COLO668 (cell line): ENCODE measurements around the gene C17orf113.
"Not testable (repeated sequence)": the region's sequence is repeated elsewhere in the genome, so short reads cannot be mapped to it uniquely, and the experiment has no call there.

Experiments
- DNase-seq: peaks from one replicate; lab custom pipeline; 2025; ENCODE audit not compliant: unreplicated experiment; lab: John Stamatoyannopoulos, UW

C17orf113 gene

DNA sequence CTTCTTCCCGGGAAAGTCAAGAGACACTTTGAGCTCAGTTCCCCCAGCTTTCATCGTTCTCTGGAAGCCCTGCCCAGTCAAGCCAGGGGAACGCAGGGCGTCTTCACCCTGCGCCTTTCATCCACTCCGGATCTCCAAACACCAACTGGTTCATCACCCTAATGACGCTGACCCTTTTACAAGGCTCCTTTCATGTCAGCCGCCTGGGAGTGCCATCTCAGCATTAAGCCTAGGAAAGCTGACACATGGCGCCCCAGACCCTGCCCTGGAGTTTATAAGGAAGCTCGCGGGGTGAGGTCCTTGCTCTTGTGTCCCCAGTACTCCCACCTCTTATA lies 32.6 kb downstream of the C17orf113 start:
- DNase-seq: peak; percentile 33

DNA sequence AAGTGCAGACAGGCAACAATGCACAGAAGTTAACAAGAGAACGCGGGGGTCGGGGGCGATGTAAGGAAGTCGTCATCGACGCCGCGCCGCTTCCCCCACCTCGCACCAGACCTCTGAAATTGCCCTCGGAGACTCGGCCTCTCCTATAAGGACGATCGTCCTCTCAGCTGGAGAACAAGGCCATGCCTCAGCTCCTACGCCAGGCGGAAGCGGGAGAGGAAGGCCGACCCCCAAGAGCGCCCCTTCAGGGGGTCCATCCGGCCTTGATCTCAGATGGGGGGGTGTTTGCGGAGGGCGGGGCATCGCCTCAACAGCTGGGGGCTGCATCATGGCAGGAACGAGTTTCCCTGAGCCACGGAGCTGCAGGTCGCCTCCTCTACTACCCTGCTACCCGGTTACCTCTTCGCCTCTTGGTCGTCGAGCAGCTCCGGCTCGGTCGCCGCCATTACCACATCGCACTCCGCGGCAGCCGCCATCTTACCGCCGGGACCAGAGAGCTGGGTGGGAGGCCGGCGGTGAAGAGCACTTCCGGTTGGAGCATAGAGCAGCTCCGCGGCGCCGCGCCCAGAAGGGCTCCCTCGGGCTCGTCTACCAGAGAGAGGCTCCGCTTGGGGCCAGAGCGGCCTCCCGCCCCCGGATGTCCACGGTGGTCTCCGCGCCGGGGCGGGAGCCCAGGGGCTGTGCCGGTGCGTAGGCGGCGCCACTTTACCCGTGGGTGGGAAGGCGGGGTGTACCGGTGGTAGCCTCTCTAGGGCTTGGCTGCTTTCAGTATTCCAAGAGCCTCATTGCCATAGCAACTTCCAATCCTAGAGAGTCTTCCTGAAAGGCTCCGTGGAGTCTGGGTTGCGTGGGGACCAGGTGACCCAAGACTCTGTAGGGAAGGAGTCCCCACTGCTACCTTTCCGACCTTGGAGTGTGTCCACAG lies 33.2 kb downstream of the C17orf113 start, which contains the start of gene DNAJC7:
TSS of gene DNAJC7 (minus strand) at position 499 of the 925 bp plus-strand sequence. CDS start at position 476, 23 bp downstream.
- peak; percentile 89 for DNase-seq

DNA sequence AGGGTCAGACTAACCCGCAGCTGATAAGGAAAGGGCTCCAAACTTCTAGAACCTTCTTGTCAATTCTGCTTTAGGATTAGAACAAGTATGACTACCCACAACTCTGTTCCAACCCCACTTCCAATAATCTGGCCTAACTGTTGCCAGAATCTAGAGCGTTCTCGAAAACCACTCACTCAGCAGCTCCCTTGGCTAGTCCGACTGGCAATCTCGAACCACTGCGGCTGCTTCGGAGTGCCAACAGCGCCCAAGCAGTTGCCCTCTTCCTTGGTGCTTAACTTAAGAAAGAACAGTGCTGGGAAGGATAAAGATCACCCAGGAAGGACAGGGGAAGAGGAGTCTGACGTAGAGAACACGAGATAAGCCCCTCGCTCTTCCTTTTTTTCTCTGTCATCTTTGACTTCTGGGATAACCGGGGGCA lies 34.0 kb downstream of the C17orf113 start:
- peak; percentile 4 for DNase-seq

DNA sequence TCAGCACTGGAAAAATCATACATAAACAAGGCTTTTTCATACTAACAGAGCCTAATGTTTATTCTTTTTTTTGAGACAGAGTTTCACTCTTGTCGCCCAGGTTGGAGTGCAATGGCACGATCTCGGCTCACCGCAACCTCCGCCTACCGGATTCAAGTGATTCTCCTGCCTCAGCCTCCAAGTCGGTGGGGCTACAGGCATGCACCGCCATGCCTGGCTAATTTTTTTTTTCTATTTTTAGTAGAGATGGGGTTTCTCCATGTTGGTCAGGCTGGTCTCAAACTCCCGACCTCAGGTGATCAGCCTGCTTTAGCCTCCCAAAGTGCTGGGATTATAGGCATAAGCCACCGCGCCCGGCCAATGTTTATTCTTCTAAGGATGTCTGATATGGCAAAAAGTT lies 36.7 kb downstream of the C17orf113 start:
- DNase-seq: not testable (repeated sequence)

DNA sequence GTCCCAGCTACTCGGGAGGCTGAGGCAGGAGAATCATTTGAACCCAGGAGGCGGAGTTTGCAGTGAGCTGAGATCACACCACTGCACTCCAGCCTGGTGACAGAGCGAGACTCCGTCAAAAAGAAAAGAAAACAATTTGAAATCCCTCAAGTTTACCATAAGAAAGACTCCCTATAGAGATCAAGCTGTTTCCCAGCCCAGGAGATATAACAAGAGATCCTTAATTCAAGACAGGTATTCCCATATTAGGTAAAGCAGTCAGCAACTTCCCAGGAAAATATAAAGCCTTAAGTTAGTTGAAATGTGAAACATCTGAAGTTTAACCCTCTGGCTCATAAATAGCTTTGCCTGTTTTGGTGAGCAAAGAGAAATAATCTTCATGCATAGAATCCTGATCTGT lies 38.0 kb downstream of the C17orf113 start:
- not testable (repeated sequence) for DNase-seq

DNA sequence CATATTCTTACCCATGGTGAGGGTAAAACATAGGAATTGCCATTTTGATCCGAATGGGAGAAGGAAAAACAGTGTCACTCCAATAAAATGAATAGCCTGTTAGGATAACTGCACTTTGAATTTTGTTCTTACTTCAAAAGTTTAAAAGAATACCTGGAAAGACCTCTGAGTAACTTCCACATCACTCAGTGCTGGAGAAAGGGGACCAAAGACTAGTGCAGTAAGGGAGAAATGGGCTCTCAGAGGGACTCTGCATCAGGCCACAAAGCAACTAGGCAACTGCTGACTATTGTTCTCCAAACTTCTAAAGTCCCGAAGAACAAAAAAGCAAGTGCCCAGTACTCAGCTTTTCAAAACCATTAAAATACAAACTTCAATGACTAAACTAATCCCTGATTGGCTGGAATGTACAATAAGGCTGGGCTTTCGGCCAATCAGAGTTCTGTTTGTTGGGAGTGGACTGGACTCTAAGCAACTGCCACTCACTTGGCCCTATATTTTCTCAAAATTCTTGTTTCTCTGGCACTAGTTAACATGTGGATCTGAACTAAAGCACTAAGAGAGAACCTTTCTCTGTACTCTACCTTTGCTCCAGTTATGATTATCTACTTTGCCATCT lies 39.4 kb downstream of the C17orf113 start:
- no peak for DNase-seq

DNA sequence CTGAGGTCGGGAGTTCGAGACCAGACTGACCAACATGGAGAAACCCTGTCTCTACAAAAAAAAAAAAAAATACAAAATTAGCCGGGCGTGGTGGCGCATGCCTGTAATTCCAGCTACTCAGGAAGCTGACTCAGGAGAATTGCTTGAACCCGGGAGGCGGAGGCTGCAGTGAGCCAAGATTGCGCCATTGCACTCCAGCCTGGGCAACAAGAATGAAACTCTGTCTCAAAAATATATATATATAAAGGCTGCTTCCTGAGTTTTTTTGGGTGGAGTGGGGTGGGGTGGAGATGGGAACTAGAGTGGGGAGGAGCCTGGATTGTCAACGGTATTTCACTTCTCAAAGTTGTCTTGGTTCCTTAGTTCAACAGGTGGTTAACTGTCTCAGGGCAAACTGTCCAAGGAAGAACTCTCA lies 40.1 kb downstream of the C17orf113 start:
- DNase-seq: not testable (repeated sequence)

DNA sequence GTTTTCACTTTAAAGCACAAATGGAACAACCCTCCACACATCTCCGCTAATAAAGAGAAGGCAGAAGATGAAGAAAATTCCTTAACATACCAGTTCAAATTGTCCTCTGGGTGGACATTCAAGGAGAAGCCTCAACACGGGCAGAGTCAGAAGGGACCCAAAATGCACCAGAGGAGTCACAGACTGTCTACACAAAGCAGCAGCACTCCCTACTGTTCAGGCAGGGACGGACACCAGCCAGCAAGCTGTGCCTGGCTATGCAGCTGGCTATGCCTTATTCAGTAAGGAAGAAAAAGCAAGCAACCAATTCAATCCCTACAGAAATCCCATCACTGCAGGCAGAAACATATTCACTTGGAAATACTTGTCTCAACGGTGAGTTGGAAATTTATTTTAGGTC lies 41.2 kb downstream of the C17orf113 start:
- DNase-seq: no peak

DNA sequence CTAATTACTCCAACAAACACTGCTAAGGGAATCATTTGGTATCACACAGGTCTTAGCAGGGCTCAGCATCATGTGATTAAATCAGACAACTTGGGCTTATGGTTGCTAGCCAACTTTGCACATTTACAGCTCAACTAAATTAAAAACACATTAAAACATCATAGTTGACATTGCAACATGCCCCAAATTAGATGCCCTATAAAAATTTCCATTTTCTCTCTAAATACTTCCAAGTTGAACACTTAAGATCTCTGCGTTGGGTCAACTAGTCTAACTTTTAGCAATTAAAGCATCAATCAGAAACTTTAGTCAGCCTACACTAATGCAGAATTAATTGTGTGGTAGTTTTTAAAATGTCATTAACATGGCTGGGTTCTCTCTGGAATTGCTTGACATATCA lies 45.2 kb downstream of the C17orf113 start:
- DNase-seq: no peak

DNA sequence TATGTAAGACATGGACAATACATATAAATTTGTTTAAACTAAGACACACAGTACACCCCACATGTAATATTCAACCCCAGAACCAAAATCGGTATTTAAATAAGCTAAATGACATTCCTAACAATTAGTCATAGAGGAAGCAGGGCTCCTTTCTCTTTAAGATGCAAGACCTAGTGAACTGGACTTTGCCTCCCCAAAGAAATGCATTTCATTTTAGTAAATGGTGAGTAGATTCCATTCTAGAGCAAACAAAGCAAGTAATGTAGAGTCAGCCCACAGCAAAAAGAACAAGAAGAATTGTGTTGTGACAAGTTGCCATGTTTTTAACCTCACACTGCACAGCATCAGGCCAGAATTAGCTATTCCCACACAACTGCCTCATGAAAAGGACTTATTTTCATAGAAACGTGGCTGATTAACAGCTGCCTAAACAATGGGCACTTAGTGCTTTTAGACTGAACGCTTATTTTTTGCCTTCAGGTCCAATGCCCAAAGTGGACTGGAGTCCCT lies 47.6 kb downstream of the C17orf113 start:
- no peak for DNase-seq

DNA sequence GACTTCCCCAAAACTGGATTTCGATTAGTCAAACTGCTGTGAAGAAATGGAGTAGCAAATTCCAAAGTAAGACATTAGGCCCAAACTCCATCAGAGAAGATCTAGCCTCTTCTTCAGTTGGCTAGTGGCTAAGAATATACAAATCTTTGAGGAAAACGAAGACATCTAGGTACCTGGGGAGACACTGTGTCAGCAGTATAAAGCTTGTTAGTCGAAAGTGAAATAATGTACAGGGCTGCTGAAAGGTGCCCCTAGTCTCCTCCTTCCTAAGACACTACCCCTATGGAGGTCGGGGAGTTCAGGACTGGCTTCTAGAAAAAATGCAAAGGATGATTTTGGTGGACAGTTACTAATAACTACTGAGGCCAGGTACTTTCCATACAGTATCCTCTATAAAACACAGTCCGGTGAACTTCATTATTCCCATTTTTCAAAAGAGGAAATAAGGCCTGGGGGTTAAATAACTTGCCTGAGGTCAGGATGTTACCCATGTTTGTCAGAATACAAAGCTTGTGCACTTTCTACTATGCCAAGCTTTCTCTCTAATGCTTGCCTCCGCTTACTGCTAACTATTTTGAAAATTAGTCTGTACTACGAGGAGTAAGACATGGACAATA lies 48.1 kb downstream of the C17orf113 start:
- no peak for DNase-seq

DNA sequence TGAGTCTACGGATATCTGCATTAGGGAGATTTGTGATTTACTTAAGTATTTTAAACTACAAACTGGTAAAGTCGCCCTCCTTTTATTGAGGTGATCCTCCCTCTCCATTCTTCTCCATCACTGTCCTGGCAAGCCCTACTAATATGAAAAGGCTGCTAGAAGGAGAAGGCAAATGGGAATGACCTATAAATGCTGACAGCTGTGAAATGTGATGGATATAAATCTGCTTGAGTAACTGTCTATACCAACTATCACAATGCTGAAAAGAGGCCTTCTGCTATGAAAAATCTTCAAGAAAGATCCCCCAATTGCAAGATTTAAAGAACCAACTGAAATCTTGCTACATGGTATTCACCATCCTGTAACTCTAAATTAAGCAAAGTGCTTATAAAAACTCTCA lies 48.7 kb downstream of the C17orf113 start:
- no peak for DNase-seq

DNA sequence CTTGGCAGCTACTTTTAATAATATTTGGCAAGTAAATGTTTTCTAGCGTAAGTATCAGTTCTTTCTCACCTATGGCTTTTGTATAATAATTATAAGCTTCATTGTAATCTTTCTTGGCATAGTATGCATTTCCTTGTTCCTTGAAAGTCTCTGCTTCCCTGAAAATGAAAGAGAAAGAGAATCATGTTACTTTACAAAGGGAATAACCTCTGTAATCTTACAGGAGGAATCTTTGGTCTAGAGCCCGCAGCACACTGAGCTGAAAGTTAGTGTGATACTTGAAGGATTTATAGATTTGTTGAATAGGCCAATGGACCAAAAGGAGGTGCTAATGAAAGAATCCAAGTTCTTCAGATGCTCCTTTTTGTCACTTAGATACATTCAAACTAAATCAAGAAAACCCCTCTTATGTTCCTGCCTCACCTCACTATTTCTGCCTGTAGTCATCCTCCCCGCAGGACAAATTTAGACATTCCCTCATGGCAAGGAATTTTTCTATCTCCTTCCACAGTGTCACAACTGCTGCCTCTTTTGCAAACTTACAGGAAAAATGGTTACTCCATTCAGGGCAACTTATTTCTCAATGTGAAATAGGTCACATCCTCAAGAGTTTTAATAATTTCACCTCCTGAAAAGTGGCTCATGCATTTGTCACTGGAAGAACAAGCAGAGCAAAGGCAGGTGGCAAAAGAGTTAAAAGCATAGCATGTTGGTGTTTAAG lies 49.8 kb downstream of the C17orf113 start:
- no peak for DNase-seq

DNA sequence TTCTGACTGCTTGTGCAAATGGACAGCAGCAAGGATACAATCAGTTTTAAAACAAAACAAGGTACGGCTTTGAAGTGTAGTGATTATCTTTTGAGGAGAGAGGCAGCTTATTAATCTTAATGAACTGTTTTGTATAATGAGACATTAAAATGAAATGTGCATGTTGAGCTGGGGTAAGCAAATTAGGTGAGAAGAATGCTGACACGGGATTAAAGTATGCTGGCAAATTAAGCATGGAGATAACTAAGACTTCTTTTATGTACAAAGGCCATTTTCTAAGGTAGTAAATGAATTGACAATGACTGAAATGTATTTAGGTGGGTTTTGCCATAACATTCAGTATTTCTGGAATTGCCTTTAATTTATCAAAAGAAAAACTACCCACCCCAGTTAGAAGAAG lies 51.9 kb downstream of the C17orf113 start:
- no peak for DNase-seq

DNA sequence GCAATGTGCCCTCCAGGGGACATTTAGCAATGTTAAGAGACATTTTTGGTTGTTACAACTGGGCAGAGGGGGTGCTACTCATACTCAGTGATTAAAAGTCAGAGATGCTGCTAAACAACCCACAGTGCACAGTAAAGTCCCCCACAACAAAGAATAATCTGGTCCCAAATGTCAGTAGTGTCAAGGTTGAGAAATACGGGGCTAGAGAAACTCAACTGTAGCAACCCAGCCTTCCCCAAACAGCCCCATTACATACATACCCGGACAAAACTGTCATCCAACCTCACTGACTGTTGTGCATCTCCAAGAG lies 53.6 kb downstream of the C17orf113 start:
- DNase-seq: no peak

DNA sequence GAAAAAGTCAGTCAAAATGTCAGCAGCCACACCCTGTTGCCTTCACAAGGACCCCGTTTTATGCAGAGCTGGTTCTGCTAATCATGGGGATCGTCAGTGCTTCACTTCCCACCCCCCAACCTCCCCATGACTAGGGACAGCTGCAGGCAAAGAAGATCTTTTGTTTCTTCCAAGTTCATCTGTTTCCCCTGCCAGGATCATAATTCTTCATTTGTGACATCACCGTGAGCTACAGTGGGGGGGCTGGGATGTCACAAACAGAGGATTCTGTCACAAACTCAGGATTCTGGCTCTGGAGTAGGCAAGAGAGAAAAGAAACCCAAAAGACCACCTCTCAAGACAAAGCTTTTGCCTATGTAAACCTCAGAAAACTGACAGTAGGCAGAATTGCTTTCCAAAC lies 57.8 kb downstream of the C17orf113 start:
- no peak for DNase-seq

DNA sequence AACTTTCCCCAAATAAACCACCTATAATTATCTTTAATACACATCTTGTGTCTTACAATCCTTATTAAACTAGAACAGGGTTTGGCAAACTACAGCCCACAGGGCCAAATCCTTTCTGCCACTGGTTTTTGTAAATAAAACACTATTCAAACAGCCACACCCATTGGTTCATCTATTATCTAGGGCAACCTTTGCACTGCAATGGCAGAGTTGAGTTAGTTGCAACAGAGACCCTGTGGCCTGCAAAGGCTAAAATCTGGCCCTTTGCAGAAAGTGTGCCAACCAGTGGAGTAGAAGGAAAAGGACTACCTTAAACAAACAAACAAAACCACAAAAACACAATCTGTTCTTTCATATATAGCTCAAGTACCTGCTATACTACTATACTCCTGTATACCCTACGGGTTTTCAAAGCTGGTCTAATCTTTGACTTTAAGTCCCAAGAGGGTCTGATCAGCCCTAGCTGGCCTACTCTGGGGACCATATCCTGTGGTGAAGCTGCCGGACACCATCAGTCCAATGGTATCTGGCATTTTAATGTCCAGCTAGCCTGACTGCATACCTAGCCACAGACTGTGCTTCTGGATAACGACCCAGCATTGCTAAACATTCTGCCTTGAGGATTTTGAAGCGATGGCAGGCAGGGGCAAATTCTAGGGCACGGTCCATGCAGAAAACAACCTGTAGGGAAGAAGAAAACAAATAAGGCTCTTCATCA lies 60.5 kb downstream of the C17orf113 start:
- peak; percentile 0 for DNase-seq

DNA sequence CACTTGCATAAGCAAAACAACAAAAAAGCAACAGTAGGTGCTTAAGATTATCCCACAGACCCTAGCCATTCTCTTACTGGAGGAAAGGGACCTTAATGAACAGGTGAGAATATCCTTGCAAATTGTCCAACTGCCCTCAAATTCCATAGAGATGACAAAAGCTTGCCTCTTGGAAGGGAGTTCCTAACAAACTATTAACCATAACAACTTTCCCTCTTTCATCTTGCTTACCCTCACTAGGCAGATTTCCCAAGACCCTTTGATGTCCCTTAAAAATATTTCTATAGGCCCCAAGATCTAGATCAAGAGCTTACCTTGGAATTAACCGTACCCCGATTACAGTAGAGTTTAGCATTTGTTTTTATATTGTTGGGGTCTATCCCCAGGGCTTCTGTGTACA lies 62.0 kb downstream of the C17orf113 start:
- DNase-seq: no peak
